ENCODE measurements around the gene GADD45B.
"Not testable (repeated sequence)": the region's sequence is repeated elsewhere in the genome, so short reads cannot be mapped to it uniquely, and the experiment has no call there.

The GADD45B gene

DNA sequence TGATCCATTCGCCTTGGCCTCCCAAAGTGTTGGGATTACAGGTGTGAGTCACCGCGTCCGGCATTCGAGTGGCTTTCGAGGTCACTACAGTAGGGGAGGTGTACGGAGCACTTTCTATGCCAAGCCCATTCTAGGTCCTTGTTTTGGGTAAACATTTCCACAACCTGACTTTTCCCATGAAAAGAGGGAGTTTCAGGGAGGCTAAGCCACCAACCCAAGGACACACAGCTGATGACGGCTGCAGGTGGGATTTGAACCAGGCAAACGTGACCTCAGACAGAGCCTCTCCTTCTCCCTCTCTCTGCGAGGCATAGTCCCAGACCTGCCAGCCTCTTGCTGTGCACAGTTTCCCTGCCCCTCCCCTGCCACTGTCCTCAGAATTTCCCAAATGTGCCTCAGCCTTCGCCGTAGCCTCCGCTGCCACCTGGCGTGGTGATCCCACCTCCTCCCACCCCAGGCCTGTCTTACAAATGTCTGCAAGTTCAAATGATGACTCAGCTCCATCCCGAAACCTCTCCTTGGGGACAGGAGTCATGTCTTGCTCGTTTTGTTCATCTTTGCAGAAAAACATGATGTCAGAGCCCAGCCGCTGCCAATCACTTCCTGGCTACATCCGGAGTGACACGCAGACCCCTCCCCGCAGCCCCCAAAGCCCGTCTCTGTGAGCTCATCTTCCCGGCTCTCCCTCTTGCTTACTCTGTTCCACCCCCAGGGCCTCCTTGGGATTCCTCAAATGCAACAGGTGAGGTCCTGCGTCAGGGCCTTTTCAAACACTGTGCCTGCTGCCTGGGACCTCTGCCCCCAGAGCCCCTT is 6.6 kb upstream of the GADD45B start:
- no peak for DNase-seq (ENCODE audit: low spot score in 2 of 2)
- Histone ChIP-seq H3K27me3 (ENCODE audit: low read depth) (no peaks in the 10 kb centered on the region), H3K4me3 (no peak overlapping the region), H3K9me3 (no peaks in the 10 kb centered on the region), H3K36me3 (replicated peaks) (no peaks in the 10 kb centered on the region), H3K4me1 (0 out of 2 replicates have a peak, but pooled peaks cover 2% of the 10 kb centered on the region)
- in situ Hi-C loops (cut with MboI; ENCODE audit: low sequenced_read_pairs), result no loop called here

DNA sequence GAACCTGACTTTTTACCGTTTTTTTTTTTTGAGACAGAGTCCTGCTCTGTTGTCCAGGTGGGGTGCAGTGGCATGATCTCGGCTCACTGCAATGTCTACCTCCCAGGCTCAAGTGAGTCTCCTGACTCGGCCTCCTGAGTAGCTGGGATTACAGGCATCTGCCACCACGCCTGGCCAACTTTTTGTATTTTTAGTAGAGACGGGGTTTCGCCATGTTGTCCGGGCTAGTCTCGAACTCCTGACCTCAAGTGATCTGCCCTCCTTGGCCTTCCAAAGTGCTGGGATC is 6.1 kb upstream of the GADD45B start:
- H3K4me3 ChIP-seq; DNase-seq (ENCODE audit: low spot score in 2 of 2); H3K27me3 ChIP-seq (ENCODE audit: low read depth); H3K9me3 ChIP-seq; H3K36me3 ChIP-seq (replicated peaks); H3K4me1 ChIP-seq; in situ Hi-C loops (cut with MboI; ENCODE audit: low sequenced_read_pairs): not testable (repeated sequence)

DNA sequence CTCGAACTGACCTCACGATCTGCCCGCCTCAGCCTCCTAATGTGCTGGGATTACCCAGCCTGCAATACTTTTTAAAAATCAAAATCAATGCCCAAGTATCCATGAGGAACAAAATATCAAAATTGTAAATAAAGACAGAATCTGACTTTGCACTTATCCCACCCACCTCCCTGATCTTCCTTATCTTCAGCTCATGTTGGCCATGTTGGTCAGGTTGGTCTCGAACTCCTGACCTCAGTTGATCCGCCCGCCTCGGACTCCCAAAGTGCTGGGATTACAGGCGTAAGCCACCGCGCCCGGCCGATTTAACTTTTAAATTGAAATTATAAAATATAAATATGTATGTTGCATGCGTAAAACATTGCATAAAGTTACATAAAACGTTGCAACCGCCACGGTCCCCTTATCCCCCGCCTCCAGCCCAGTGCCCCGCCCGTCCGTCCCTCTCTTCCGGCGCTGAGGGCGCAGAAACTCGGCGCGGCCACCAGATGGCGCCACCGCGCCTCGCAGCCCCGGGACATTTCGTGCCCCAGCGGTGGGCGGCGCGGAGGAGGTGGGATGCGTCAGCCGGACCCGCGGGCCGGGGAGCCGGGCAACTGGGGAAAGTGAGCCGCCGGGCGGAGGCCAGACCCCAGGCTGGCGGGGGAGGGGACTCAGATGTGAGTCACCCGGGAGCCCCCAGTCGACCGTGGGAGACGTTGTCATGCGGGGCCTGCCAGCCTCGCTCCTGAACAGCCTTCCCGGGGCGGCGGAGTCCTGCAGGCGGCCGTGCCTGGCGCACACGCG is 1.5 kb upstream of the GADD45B start:
- in situ Hi-C loops (cut with MboI; ENCODE audit: low sequenced_read_pairs), result loop anchor here (5.0 kb wide), 1 partner anchor 138 kb away; no protein-coding TSS in a partner anchor
- Histone ChIP-seq H3K36me3 (replicated peaks) (peaks cover 2% of the 10 kb centered on the region; the same call in 1 of the 2 replicates), H3K9me3 (no peaks in the 10 kb centered on the region), H3K27me3 (ENCODE audit: low read depth) (no peaks in the 10 kb centered on the region), H3K4me3 (peak overlapping the region; percentile 100), H3K4me1 (peaks cover 11% of the 10 kb centered on the region)
- peak; percentile 84 to 93 for DNase-seq (ENCODE audit: low spot score in 2 of 2)

DNA sequence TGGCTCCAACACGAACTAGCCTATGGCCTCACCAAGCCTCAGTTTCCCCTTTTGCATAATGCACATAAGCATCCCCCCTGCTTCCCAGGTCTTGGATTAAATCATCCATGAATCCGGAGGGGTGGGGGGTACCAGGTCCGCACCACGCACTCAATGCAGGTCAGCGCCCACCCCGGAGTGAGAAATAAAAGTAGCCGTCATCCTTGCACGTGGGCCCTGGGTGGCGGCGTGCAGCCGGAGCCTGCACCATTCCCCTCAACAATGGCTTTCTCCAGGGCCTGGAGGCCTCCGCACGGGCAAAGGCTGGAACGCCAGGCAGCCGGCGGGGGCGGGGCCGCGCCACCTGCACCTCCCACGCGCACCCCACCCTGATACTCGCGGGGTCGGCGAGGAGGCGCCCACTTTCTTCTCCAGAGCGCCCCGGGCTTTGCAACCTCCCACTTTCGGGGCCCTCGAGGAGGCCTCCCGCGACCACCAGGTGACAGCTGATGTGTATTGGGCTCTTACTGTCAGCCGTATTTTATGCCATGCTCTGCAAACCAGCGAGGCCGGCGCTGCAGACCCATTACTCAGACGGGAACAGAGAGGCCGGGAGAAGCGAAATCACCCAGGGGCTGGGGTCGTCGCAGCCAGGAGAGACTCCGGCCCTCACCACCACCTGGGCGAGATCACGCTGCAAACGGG is 767 bp upstream of the GADD45B start:
- Histone ChIP-seq H3K4me3 (peak overlapping the region; percentile 100), H3K36me3 (replicated peaks) (peaks cover 2% of the 10 kb centered on the region; the same call in 1 of the 2 replicates), H3K27me3 (ENCODE audit: low read depth) (no peaks in the 10 kb centered on the region), H3K4me1 (peaks cover 11% of the 10 kb centered on the region), H3K9me3 (no peaks in the 10 kb centered on the region)
- DNase-seq (ENCODE audit: low spot score in 2 of 2), result peak; percentile 23 to 75
- in situ Hi-C loops (cut with MboI; ENCODE audit: low sequenced_read_pairs), result loop anchor here (5.0 kb wide), 1 partner anchor 137 kb away; no protein-coding TSS in a partner anchor

DNA sequence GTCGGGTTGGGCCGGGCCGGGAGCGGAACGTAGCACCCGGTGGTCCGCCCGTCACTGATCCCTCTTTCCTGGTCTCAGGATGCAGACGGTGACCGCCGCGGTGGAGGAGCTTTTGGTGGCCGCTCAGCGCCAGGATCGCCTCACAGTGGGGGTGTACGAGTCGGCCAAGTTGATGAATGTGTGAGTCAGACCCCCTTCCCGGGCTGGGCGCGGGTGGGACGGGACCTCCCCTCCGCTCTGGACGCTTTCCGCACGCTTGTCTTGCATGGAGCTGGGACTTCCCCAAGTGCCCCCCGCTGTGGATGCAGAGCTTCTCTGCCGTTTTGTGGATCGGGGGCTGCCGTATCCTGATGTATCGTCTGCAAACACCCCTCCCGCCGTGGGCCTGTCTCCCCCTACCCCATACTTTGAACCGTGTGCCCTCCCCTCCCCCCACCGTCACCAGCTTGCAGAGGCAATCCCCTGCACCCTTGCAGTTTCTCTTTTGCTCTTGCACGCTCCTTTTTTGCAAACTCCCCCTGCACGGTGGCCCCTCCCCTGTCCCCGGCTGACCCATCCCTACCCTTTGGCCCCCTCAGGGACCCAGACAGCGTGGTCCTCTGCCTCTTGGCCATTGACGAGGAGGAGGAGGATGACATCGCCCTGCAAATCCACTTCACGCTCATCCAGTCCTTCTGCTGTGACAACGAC is 669 bp downstream of the GADD45B start:
- peak in 1 of 2 experiments; percentile 64 for DNase-seq (ENCODE audit: low spot score in 2 of 2)
- Histone ChIP-seq H3K36me3 (replicated peaks) (peaks cover 2% of the 10 kb centered on the region; the same call in 1 of the 2 replicates), H3K9me3 (no peaks in the 10 kb centered on the region), H3K4me3 (peak overlapping the region; percentile 100), H3K27me3 (ENCODE audit: low read depth) (no peaks in the 10 kb centered on the region), H3K4me1 (peaks cover 11% of the 10 kb centered on the region)
- in situ Hi-C loops (cut with MboI; ENCODE audit: low sequenced_read_pairs), result loop anchor here (5.0 kb wide), 1 partner anchor 136 kb away; no protein-coding TSS in a partner anchor

DNA sequence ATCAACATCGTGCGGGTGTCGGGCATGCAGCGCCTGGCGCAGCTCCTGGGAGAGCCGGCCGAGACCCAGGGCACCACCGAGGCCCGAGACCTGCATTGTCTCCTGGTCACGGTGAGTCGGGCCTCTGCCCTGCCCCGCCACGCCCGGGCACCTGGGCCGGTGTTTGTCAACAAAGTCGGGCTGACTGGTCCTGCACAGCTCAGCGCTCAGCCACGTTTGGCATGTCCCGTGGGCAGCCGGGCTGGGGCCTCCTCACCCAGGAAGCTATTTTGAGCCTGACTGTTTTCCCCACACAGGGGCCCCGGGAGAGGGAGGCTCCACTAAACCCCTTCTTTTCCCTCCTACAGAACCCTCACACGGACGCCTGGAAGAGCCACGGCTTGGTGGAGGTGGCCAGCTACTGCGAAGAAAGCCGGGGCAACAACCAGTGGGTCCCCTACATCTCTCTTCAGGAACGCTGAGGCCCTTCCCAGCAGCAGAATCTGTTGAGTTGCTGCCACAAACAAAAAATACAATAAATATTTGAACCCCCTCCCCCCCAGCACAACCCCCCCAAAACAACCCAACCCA is 1.3 kb downstream of the GADD45B start:
- Histone ChIP-seq H3K4me1 (peaks cover 11% of the 10 kb centered on the region), H3K27me3 (ENCODE audit: low read depth) (no peaks in the 10 kb centered on the region), H3K9me3 (no peaks in the 10 kb centered on the region), H3K36me3 (replicated peaks) (peaks cover 2% of the 10 kb centered on the region; the same call in 1 of the 2 replicates), H3K4me3 (peak overlapping the region; percentile 100)
- in situ Hi-C loops (cut with MboI; ENCODE audit: low sequenced_read_pairs), result loop anchor here (5.0 kb wide), 1 partner anchor 135 kb away; no protein-coding TSS in a partner anchor
- DNase-seq (ENCODE audit: low spot score in 2 of 2), result peak in 1 of 2 experiments; percentile 39

DNA sequence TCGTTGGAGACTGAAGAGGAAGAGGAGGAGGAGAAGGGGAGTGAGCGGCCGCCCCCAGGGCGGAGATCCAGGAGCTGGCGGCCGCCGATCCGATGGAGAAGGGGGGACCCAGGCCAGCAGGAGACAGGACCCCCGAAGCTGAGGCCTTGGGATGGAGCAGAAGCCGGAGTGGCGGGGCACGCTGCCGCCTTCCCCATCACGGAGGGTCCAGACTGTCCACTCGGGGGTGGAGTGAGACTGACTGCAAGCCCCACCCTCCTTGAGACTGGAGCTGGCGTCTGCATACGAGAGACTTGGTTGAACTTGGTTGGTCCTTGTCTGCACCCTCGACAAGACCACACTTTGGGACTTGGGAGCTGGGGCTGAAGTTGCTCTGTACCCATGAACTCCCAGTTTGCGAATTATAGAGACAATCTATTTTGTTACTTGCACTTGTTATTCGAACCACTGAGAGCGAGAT is 1.8 kb downstream of the GADD45B start:
- DNase-seq (ENCODE audit: low spot score in 2 of 2), result peak in 1 of 2 experiments; percentile 63
- Histone ChIP-seq H3K36me3 (replicated peaks) (peaks cover 2% of the 10 kb centered on the region; the same call in 1 of the 2 replicates), H3K4me1 (peaks cover 11% of the 10 kb centered on the region), H3K27me3 (ENCODE audit: low read depth) (no peaks in the 10 kb centered on the region), H3K4me3 (peak overlapping the region; percentile 100), H3K9me3 (no peaks in the 10 kb centered on the region)
- in situ Hi-C loops (cut with MboI; ENCODE audit: low sequenced_read_pairs), result loop anchor here (5.0 kb wide), 1 partner anchor 135 kb away; no protein-coding TSS in a partner anchor

DNA sequence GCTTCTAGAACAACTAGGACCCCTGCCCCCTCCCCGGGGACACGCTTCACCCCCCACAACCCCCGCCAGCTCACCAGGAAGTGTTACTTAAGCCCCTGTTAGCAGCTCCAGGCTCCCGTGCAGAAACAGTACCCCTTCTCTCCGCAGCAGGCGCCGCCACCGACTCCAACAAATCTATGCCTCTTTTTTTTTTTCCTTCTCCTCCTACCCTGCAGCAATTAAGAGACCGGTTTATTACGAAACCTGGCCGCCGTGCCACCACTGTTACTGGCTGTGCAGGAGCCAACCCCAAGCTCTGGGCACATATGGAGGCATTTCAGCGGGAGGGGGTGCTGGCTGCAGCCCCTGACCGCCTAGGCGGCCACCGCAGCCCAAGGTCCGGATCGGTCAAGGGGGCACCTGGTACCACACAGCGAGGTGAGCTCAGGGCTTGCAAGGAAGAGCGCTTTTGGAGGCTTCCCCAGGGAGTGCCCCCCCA is 2.4 kb downstream of the GADD45B start:
- Histone ChIP-seq H3K4me3 (peak overlapping the region; percentile 100), H3K36me3 (replicated peaks) (peaks cover 2% of the 10 kb centered on the region; the same call in 1 of the 2 replicates), H3K9me3 (no peaks in the 10 kb centered on the region; the same call in 1 of the 2 replicates), H3K4me1 (peaks cover 11% of the 10 kb centered on the region), H3K27me3 (ENCODE audit: low read depth) (no peaks in the 10 kb centered on the region)
- DNase-seq (ENCODE audit: low spot score in 2 of 2), result peak; percentile 50 to 68
- in situ Hi-C loops (cut with MboI; ENCODE audit: low sequenced_read_pairs), result loop anchor here (5.0 kb wide), 1 partner anchor 134 kb away; no protein-coding TSS in a partner anchor

DNA sequence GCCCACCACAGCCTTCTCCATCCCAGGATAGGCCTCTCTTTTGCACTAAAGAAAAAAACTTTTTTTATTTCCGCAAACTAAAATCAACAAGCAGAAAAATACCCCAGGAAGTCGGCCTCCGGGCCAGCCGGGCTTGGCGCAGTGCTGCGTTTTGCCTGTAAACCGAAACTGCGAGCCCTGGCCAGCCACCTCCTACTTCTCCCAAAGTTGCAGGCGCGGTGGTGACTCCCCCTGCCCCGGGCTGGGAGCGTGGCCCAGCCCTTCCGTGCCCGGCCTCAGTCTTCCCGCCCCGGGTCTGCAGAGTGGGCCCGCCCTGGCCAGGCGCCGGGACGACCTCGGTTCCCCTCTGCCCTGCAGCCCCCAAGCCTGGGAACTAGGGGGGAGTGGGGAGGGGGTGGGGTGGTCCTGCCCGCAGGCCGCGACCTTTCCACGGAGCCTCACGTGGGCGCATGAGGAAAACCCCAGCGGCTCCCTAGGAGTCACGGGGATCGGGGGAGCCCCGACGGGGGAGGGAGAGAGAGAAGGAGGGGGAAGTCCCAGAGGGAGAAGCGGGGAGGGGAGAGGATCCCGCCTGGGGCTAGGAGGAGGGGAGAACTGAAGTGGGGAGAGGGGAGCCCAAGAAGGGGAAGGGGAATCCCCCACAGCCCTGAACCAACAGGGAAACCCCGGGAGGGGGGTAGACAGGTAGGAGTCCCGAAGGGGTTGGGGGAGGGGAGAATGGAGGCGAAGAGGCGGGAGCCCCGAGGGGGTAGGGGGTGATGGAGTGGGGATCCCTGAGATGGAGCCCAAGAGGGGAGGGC is 3.0 kb downstream of the GADD45B start:
- in situ Hi-C loops (cut with MboI; ENCODE audit: low sequenced_read_pairs), result loop anchor here (5.0 kb wide), 1 partner anchor 133 kb away; no protein-coding TSS in a partner anchor
- Histone ChIP-seq H3K36me3 (replicated peaks) (peaks cover 2% of the 10 kb centered on the region; the same call in 1 of the 2 replicates), H3K4me3 (peak overlapping the region; percentile 100; the same call in 1 of the 2 replicates), H3K27me3 (ENCODE audit: low read depth) (no peaks in the 10 kb centered on the region), H3K4me1 (peaks cover 11% of the 10 kb centered on the region), H3K9me3 (no peaks in the 10 kb centered on the region; the same call in 1 of the 2 replicates)
- peak in 1 of 2 experiments; percentile 42 for DNase-seq (ENCODE audit: low spot score in 2 of 2)

DNA sequence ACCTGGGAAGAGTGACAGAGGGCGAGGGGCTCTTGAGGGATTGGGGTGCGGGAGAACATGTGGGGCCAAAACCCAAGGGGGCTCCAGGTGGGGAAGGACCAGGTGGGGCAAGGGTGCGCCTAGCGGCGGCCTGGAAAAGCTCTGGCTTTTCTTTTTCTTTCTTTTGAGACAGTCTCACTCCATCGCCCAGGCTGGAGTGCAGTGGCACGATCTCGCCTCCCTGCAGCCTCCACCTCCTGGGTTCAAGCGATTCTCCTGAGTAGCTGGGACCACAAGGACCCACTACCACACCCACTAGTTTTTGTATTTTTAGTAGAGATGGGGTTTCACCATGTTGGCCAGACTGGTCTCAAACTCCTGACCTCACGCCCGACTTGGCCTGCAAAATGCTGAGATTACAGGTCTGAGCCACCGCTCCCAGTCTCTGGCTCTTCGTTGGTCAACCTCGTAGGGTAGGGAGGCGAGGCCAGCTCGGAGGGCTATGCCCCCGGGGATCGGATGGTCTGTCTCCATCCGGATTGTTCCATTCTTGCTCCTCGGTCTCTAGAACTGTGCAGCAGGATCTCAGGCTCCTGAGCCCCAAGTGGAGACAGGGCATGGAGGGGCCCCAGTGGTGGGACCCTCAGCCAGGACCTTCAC is 3.7 kb downstream of the GADD45B start:
- in situ Hi-C loops (cut with MboI; ENCODE audit: low sequenced_read_pairs), result loop anchor here (5.0 kb wide), 1 partner anchor 133 kb away; no protein-coding TSS in a partner anchor
- H3K4me3 ChIP-seq, result no peak overlapping the region
- H3K36me3 ChIP-seq (replicated peaks), result peaks cover 2% of the 10 kb centered on the region; the same call in 1 of the 2 replicates
- DNase-seq (ENCODE audit: low spot score in 2 of 2), result no peak
- H3K4me1 ChIP-seq, result peaks cover 9% of the 10 kb centered on the region
- no peaks in the 10 kb centered on the region for H3K27me3 ChIP-seq (ENCODE audit: low read depth)
- H3K9me3 ChIP-seq, result no peaks in the 10 kb centered on the region; the same call in 1 of the 2 replicates

DNA sequence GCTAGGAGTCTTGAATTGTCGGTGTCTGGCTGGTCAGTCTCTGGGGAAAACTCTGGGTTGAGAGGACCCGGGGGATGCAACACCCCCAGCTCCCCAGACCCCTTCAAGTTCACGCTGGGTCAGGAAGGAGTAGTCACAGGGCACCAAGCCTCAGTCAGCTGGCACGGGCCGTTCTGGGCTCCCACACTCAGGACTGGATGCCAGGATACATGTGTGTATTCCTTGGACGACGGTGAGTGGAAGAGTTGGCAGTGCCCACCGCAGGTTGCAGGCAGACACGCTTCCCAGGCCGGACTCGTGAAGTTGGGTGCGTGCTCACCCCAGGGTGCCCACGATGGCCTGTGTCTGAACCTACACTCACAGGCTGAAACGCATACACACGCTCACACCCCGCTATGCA is 5.5 kb downstream of the GADD45B start:
- in situ Hi-C loops (cut with MboI; ENCODE audit: low sequenced_read_pairs), result no loop called here
- no peaks in the 10 kb centered on the region for H3K27me3 ChIP-seq (ENCODE audit: low read depth)
- peaks cover 2% of the 10 kb centered on the region; the same call in 1 of the 2 replicates for H3K36me3 ChIP-seq (replicated peaks)
- H3K9me3 ChIP-seq, result no peaks in the 10 kb centered on the region; the same call in 1 of the 2 replicates
- no peak overlapping the region for H3K4me3 ChIP-seq
- no peak for DNase-seq (ENCODE audit: low spot score in 2 of 2)
- H3K4me1 ChIP-seq, result peaks cover 3% of the 10 kb centered on the region; the same call in 1 of the 2 replicates

Data from HAP-1 (cell line).